Measurements from ENCODE around the gene IL20RA.

Gene IL20RA

DNA sequence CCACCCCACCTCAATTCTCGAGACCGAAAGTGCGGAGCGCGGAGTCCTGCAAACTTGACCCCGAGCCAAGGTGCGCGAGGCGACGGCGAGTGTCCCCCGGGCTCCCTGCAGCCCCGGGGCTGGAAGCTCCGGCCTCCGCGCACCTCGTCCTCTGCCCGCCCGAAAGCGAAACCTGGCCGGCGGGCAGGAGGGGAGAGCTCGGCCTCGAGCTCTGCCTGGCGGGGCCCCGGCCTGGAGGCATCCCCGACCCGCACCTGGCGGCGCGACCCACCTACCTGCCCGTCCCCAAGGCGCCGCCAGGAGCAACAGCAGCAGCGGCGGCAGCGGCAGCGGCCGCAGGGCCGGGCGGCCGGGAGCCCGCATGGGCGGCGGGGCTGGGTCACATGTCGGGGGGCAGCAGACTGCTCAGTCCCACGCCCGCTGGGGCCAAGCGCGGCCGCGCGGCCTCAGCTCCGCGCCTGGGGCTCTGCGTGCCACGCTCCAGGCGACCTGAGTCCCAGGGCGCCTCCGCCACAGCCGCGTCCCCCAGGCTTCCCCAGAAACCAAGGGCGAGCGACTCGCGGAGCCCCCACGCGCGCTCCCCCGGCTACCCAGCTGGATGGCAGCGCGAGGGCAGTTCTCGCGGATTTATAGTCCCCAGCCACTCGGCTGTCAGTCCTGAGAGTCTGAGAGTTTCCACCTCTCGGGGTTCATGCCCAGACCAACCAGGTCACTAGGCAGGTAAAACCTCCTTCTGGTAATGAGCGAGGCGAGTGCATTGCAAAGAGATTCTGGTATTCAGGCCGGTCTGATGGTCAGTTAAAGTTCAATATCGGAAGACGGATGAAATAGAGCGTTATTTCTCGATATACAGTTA, at the start of gene IL20RA:
Gene IL20RA, minus strand, starts transcription at position 600 of the 856 bp plus-strand sequence. Its CDS starts 237 bp downstream, at position 363.
- no peak within 1 kb of the TSS for H3K27ac ChIP-seq
- peak within 1 kb of the TSS; percentile 30; the same call in 1 of the 2 replicates for H2AFZ ChIP-seq (ENCODE audit: low read depth)
- H3K9ac ChIP-seq = no peak within 1 kb of the TSS
- H3K4me2 ChIP-seq = peak within 1 kb of the TSS; percentile 57
- no peaks in the 10 kb centered on the region for H3K79me2 ChIP-seq (ENCODE audit: insufficient read depth, low read depth)
- H3K4me1 ChIP-seq (ENCODE audit: low read depth, poor library complexity, severe bottlenecking) = no peaks in the 10 kb centered on the region
- H3K4me3 ChIP-seq (IDR thresholded peaks at IDR 0.05; ENCODE audit: insufficient read depth, low read depth, low read length) = no peak within 1 kb of the TSS
- no peaks in the 10 kb centered on the region for H4K20me1 ChIP-seq (ENCODE audit: insufficient read depth)
- TF ChIP-seq, protein P1, sequence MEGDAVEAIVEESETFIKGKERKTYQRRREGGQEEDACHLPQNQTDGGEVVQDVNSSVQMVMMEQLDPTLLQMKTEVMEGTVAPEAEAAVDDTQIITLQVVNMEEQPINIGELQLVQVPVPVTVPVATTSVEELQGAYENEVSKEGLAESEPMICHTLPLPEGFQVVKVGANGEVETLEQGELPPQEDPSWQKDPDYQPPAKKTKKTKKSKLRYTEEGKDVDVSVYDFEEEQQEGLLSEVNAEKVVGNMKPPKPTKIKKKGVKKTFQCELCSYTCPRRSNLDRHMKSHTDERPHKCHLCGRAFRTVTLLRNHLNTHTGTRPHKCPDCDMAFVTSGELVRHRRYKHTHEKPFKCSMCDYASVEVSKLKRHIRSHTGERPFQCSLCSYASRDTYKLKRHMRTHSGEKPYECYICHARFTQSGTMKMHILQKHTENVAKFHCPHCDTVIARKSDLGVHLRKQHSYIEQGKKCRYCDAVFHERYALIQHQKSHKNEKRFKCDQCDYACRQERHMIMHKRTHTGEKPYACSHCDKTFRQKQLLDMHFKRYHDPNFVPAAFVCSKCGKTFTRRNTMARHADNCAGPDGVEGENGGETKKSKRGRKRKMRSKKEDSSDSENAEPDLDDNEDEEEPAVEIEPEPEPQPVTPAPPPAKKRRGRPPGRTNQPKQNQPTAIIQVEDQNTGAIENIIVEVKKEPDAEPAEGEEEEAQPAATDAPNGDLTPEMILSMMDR (conservative IDR thresholded peaks at IDR 0.05; ENCODE audit: low read depth, low read length) = no peak
- H3K27me3 ChIP-seq (ENCODE audit: insufficient read depth, low read depth) = no peaks in the 10 kb centered on the region
- H3K36me3 ChIP-seq (ENCODE audit: insufficient read depth) = no peaks in the 10 kb centered on the region

GRCh38 chr6:137093183-137094069, 48.7 kb upstream of the IL20RA start:
- Histone ChIP-seq H3K36me3 (ENCODE audit: insufficient read depth) (no peaks in the 10 kb centered on the region), H3K9ac (no peak overlapping the region), H4K20me1 (ENCODE audit: insufficient read depth) (no peaks in the 10 kb centered on the region), H3K27me3 (ENCODE audit: insufficient read depth, low read depth) (no peaks in the 10 kb centered on the region), H3K79me2 (ENCODE audit: insufficient read depth, low read depth) (no peaks in the 10 kb centered on the region), H3K4me2 (no peak overlapping the region), H3K4me3 (IDR thresholded peaks at IDR 0.05; ENCODE audit: insufficient read depth, low read depth, low read length) (no peak overlapping the region), H3K4me1 (ENCODE audit: low read depth, poor library complexity, severe bottlenecking) (peaks cover 52% of the 10 kb centered on the region), H2AFZ (ENCODE audit: low read depth) (no peak overlapping the region), H3K27ac (no peak overlapping the region)
- TF ChIP-seq, protein P1 (conservative IDR thresholded peaks at IDR 0.05; ENCODE audit: low read depth, low read length) = no peak

GRCh38 chr6:137092018-137092417, 47.3 kb upstream of the IL20RA start:
- no peak overlapping the region for H3K4me2 ChIP-seq
- no peak overlapping the region for H3K4me3 ChIP-seq (IDR thresholded peaks at IDR 0.05; ENCODE audit: insufficient read depth, low read depth, low read length)
- H2AFZ ChIP-seq (ENCODE audit: low read depth) = no peak overlapping the region
- no peaks in the 10 kb centered on the region for H3K36me3 ChIP-seq (ENCODE audit: insufficient read depth)
- H3K9ac ChIP-seq = no peak overlapping the region
- no peaks in the 10 kb centered on the region for H3K79me2 ChIP-seq (ENCODE audit: insufficient read depth, low read depth)
- no peak overlapping the region for H3K27ac ChIP-seq
- H3K4me1 ChIP-seq (ENCODE audit: low read depth, poor library complexity, severe bottlenecking) = peaks cover 44% of the 10 kb centered on the region
- TF ChIP-seq, protein P1 (conservative IDR thresholded peaks at IDR 0.05; ENCODE audit: low read depth, low read length) = no peak
- H4K20me1 ChIP-seq (ENCODE audit: insufficient read depth) = no peaks in the 10 kb centered on the region
- H3K27me3 ChIP-seq (ENCODE audit: insufficient read depth, low read depth) = no peaks in the 10 kb centered on the region

- Histone ChIP-seq H3K36me3 (ENCODE audit: insufficient read depth) (no peaks in the 10 kb centered on the region), H3K27ac (no peak overlapping the region), H3K79me2 (ENCODE audit: insufficient read depth, low read depth) (no peaks in the 10 kb centered on the region), H3K27me3 (ENCODE audit: insufficient read depth, low read depth) (no peaks in the 10 kb centered on the region), H3K9ac (no peak overlapping the region), H2AFZ (ENCODE audit: low read depth) (no peak overlapping the region), H3K4me1 (ENCODE audit: low read depth, poor library complexity, severe bottlenecking) (peaks cover 25% of the 10 kb centered on the region), H3K4me3 (IDR thresholded peaks at IDR 0.05; ENCODE audit: insufficient read depth, low read depth, low read length) (no peak overlapping the region), H3K4me2 (no peak overlapping the region), H4K20me1 (ENCODE audit: insufficient read depth) (no peaks in the 10 kb centered on the region)
- TF ChIP-seq, protein P1 (conservative IDR thresholded peaks at IDR 0.05; ENCODE audit: low read depth, low read length) = no peak
Measured at GRCh38 chr6:137089305-137089704, 44.5 kb upstream of the IL20RA start.

Data from KMS-11 (cell line).